Brain microvascular endothelial cell (primary cell): ENCODE results near the gene PNKD.
A peak's percentile ranks its signal among the peaks of the same experiment; 100 is the strongest.

Source experiments
- DNase-seq: peaks from one replicate; pipeline ENCODE4 v3.0.0-alpha.2; 2020
- H3K27ac ChIP-seq: fragments of 250-450 bp; sonication (Bioruptor Pico); 2 replicates; pipeline ENCODE4 v1.5.1; 2020; ENCODE audit warnings: mild to moderate bottlenecking, moderate library complexity
- H3K27me3 ChIP-seq: fragments of 250-450 bp; sonication (Bioruptor Pico); replicated peaks from 2 replicates; pipeline ENCODE4 v1.5.1; 2020; ENCODE audit warnings: mild to moderate bottlenecking
- H3K36me3 ChIP-seq: fragments of 250-450 bp; sonication (Bioruptor Pico); replicated peaks from 2 replicates; pipeline ENCODE4 v1.5.1; 2020; ENCODE audit warnings: mild to moderate bottlenecking
- H3K4me3 ChIP-seq: 2 replicates; pipeline ENCODE4 v1.5.1; 2011; ENCODE audit warnings: low read depth, mild to moderate bottlenecking, control low read depth, low read length, moderate library complexity
- CTCF ChIP-seq: IDR thresholded peaks from 2 replicates; pipeline ENCODE4 v1.5.1; 2011; ENCODE audit warnings: low read depth, mild to moderate bottlenecking, moderate library complexity, low read length, control low read depth, inconsistent platforms; ENCODE audit errors: missing control alignments
- in situ Hi-C: cut with HindIII; loops from 2 replicates; pipeline ENCODE4 v1.10.0; 2017; ENCODE audit warnings: low sequenced_read_pairs, low pct_ligation_motif_present

Gene PNKD

GRCh38 chr2:218344090-218344754 is 73.9 kb downstream of the PNKD start:
- no peak overlapping the region for H3K4me3 ChIP-seq
- in situ Hi-C loops, result no loop called here
- H3K27ac ChIP-seq, result no peak overlapping the region
- H3K27me3 ChIP-seq, result no peaks in the 10 kb centered on the region
- peak; percentile 10 for DNase-seq
- H3K36me3 ChIP-seq, result no peaks in the 10 kb centered on the region
- TF ChIP-seq CTCF, result no peak

- Histone ChIP-seq H3K27me3 (no peaks in the 10 kb centered on the region), H3K36me3 (no peaks in the 10 kb centered on the region), H3K27ac (no peak overlapping the region), H3K4me3 (no peak overlapping the region)
- no peak for DNase-seq
- TF ChIP-seq CTCF, result no peak
- in situ Hi-C loops, result no loop called here
These were observed 74.6 kb downstream of the PNKD start for GRCh38 chr2:218344755-218345417.

DNA sequence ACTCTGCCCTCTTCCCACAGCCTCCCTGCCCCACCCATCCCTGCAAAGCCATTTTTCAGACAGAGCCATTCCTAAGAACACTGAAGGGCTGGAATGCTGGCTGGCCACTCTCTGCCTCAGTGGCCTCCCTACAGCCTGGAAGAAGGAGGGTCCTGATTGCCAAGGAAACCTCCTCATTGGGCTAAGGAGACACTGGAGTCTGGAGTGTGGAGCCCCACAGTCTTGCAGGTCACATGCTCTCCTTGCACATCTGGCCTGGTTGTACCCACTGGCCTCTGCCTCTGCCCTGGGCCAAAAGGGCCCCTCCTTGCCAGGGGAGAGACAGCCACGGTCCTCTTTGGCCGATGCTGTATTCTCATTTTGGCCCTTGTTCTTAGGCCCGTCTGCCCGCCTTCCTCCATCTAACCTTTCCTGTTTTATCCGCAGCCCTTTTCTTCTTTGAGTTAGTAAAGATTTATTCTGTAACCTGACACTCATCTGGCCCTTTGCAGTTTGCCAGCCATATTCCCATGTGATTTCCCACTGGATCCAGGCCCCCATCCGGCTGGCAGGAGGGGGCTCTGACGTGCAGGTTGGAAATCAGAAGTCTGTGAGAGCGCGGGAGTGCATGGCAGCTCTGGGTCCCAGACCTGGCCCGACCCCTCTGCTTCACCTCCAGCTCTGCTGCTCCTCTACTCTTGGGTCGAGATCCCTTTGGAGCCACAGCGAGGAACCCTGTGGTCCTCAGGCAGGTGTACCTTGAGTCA is 75.3 kb downstream of the PNKD start:
- no peaks in the 10 kb centered on the region for H3K27me3 ChIP-seq
- no peaks in the 10 kb centered on the region for H3K36me3 ChIP-seq
- no peak overlapping the region for H3K4me3 ChIP-seq
- no peak for TF ChIP-seq CTCF
- no peak overlapping the region for H3K27ac ChIP-seq
- in situ Hi-C loops, result no loop called here
- no peak for DNase-seq

DNA sequence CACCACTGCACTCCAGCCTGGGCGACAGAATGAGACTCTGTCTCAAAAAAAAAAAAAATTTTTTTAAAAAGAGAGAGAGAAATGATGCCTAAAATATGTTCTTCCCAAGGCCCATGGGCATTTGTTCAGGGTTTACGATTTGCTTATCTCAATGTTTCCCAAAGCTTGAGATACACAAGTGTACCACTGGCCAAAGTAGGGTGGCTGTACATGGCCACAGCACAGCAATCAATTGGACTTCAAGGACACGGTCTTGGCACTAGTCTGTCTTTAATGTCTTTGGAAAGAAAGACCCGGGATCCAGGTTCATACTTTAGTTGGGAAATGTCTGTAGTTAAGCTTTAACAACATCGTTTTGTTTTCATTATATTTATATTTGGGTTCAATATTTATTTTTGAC is 76.9 kb downstream of the PNKD start:
- no peak for TF ChIP-seq CTCF
- no peaks in the 10 kb centered on the region for H3K36me3 ChIP-seq
- H3K27ac ChIP-seq, result no peak overlapping the region
- H3K27me3 ChIP-seq, result no peaks in the 10 kb centered on the region
- in situ Hi-C loops, result no loop called here
- no peak overlapping the region for H3K4me3 ChIP-seq
- DNase-seq, result no peak

GRCh38 chr2:218354045-218354444 is 83.7 kb downstream of the PNKD start:
- H3K27me3 ChIP-seq, result no peaks in the 10 kb centered on the region
- no peak overlapping the region for H3K27ac ChIP-seq
- in situ Hi-C loops, result no loop called here
- H3K4me3 ChIP-seq, result no peak overlapping the region
- no peak for TF ChIP-seq CTCF
- no peak for DNase-seq
- no peaks in the 10 kb centered on the region for H3K36me3 ChIP-seq
